Measurements from ENCODE around the gene ERP27.

ERP27 gene

GRCh38 chr12:14903386-14904098, 34.8 kb downstream of the ERP27 start:
- DNase-seq (ENCODE audit: low read depth) = no peak

GRCh38 chr12:14902465-14902864, 35.9 kb downstream of the ERP27 start:
- DNase-seq (ENCODE audit: low read depth) = no peak

- DNase-seq (ENCODE audit: low read depth) = no peak
These were observed 37.1 kb downstream of the ERP27 start for GRCh38 chr12:14901228-14901562.

GRCh38 chr12:14900521-14901227, 37.7 kb downstream of the ERP27 start:
- DNase-seq (ENCODE audit: low read depth) = no peak

- no peak for DNase-seq (ENCODE audit: low read depth)
These were observed 41.7 kb downstream of the ERP27 start for GRCh38 chr12:14896521-14897169.

GRCh38 chr12:14893506-14894250, 44.7 kb downstream of the ERP27 start:
- no peak for DNase-seq (ENCODE audit: low read depth)

GRCh38 chr12:14892726-14893505, 45.4 kb downstream of the ERP27 start:
- no peak for DNase-seq (ENCODE audit: low read depth)

GRCh38 chr12:14890701-14891100, 47.6 kb downstream of the ERP27 start:
- DNase-seq (ENCODE audit: low read depth) = no peak

GRCh38 chr12:14886271-14886670, 52.1 kb downstream of the ERP27 start:
- no peak for DNase-seq (ENCODE audit: low read depth)

GRCh38 chr12:14885718-14886221, 52.6 kb downstream of the ERP27 start, which contains the start of gene MGP:
TSS of gene MGP (minus strand) at chr12:14885854. CDS start at chr12:14885791, 63 bp downstream.
- no peak for DNase-seq (ENCODE audit: low read depth)

- DNase-seq (ENCODE audit: low read depth) = peak; percentile 56
These were observed 53.9 kb downstream of the ERP27 start for GRCh38 chr12:14884458-14884878.

GRCh38 chr12:14883686-14884085, 54.7 kb downstream of the ERP27 start:
- no peak for DNase-seq (ENCODE audit: low read depth)

GRCh38 chr12:14880890-14881453, 57.4 kb downstream of the ERP27 start:
- no peak for DNase-seq (ENCODE audit: low read depth)

GRCh38 chr12:14879222-14879933, 59.0 kb downstream of the ERP27 start:
- DNase-seq (ENCODE audit: low read depth) = no peak

- DNase-seq (ENCODE audit: low read depth) = no peak
These were observed 59.8 kb downstream of the ERP27 start for GRCh38 chr12:14878488-14878887.

GRCh38 chr12:14876833-14877232, 61.5 kb downstream of the ERP27 start:
- no peak for DNase-seq (ENCODE audit: low read depth)

GRCh38 chr12:14874882-14875281, 63.5 kb downstream of the ERP27 start:
- DNase-seq (ENCODE audit: low read depth) = no peak

GRCh38 chr12:14873440-14874185, 64.7 kb downstream of the ERP27 start:
- DNase-seq (ENCODE audit: low read depth) = no peak

- DNase-seq (ENCODE audit: low read depth) = no peak
These were observed 66.5 kb downstream of the ERP27 start for GRCh38 chr12:14871886-14872285.

- DNase-seq (ENCODE audit: low read depth) = no peak
These were observed 67.1 kb downstream of the ERP27 start for GRCh38 chr12:14871247-14871646.
